Psoas muscle (tissue), 8 donors: ENCODE results near the gene RAVER2. TPM values are rescaled to one million over a fixed set of nuclear protein-coding genes. Genes with fewer than 3 reads are reported as not detected.

Experiments used
- ATAC-seq, 4 donors: fragments of 200-7000 bp; cut with Tn5 transposase; one replicate each; pipeline ENCODE4 v1.9.1; 2020; ENCODE audit warnings: moderate library complexity in 3 of 4, mild to moderate bottlenecking in 2 of 4
- DNase-seq, 2 donors: peaks; one replicate each; pipeline ENCODE4 v3.0.0-alpha.2; 2020
- H3K27ac ChIP-seq: fragments of 200-600 bp; one replicate; pipeline ENCODE4 v1.8.0; 2022
- H3K27me3 ChIP-seq, 3 donors: fragments of 200-600 bp in 1 of 3; one replicate each; pipeline versions ENCODE4 v1.6.1 to v1.8.0; 2013 to 2022; ENCODE audit warnings: low read length in 2 of 3, mild to moderate bottlenecking in 2 of 3, moderate library complexity in 1 of 3; ENCODE audit not compliant: insufficient read depth in 3 of 3
- H3K36me3 ChIP-seq, 2 donors: fragments of 200-600 bp in 1 of 2; one replicate each; pipeline versions ENCODE4 v1.6.1 to v1.8.0; 2013 to 2022; ENCODE audit warnings: low read depth in 1 of 2, mild to moderate bottlenecking in 1 of 2, moderate library complexity in 1 of 2; ENCODE audit not compliant: insufficient read depth in 1 of 2
- H3K4me1 ChIP-seq: fragments of 200-600 bp; one replicate; pipeline ENCODE4 v1.8.0; 2022
- H3K4me3 ChIP-seq: fragments of 200-600 bp; one replicate; pipeline ENCODE4 v1.8.0; 2022; ENCODE audit warnings: mild to moderate bottlenecking
- H3K9me3 ChIP-seq: fragments of 200-600 bp; one replicate; pipeline ENCODE4 v1.8.0; 2022
- WGBS, 3 donors: extraction: QIAGEN DNeasy Blood & Tissue Kit; methylation state at CpG; one replicate each; pipeline versions ENCODE4 v1.1.6 to v1.1.7; 2013; 5-methylcytosine and 5-hydroxymethylcytosine counted together
- intact Hi-C, 2 donors: fragments of 100-400 bp; cut with DNase I; formaldehyde crosslinking; loops; one replicate each; pipeline versions ENCODE4 v1.11.0 to v1.14.2; 2022
- polyA plus RNA-seq, 3 donors: library from polyadenylated mRNA; stranded (reverse); fragments of 200-250 nt; gene quantifications; one replicate each; pipeline ENCODE4 v1.2.3, GENCODE V29; 2013
- total RNA-seq, 4 donors: library from RNA; stranded (reverse); fragmentation: NEBNext Ultra II Directional in 2 of 4; extraction: Animal tissue kit (Norgen Biotek cat#: 25700) in 2 of 4; gene quantifications; one replicate each; pipeline versions ENCODE4 v1.2.1 to v1.2.4, GENCODE V29; 2021 to 2023
- TF ChIP-seq, protein P1 (sequence below): fragments of 200-600 bp; IDR thresholded peaks from one replicate; pipeline ENCODE4 v1.8.0; 2022; ENCODE audit warnings: antibody characterized with exemption
- donor health status: healthy with polysubstance abuse.
- donor health status: DM: no; HTN: no; CAD: no; lungs with moderate emphysema.
- donor health status: Bipolar disorder and iron deficiency.
- donor health status: healthy.
- donor health status: DM: yes; HTN: yes; CAD: no.
- donor health status: DM: no; HTN: no; CAD: no.
- donor health status: DM: no; HTN: no; CAD: no.
- donor health status: DM: yes; HTN: yes; CAD: no.

Gene RAVER2
- total and polyA plus RNA-seq, 7 donors = 1.5 to 12.3 (median 9.0) TPM

- DNase-seq = no peak
- TF ChIP-seq, protein P1, sequence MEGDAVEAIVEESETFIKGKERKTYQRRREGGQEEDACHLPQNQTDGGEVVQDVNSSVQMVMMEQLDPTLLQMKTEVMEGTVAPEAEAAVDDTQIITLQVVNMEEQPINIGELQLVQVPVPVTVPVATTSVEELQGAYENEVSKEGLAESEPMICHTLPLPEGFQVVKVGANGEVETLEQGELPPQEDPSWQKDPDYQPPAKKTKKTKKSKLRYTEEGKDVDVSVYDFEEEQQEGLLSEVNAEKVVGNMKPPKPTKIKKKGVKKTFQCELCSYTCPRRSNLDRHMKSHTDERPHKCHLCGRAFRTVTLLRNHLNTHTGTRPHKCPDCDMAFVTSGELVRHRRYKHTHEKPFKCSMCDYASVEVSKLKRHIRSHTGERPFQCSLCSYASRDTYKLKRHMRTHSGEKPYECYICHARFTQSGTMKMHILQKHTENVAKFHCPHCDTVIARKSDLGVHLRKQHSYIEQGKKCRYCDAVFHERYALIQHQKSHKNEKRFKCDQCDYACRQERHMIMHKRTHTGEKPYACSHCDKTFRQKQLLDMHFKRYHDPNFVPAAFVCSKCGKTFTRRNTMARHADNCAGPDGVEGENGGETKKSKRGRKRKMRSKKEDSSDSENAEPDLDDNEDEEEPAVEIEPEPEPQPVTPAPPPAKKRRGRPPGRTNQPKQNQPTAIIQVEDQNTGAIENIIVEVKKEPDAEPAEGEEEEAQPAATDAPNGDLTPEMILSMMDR = no peak
- Histone ChIP-seq H3K27me3 (no peaks in the 10 kb centered on the region), H3K4me1 (peaks cover 19% of the 10 kb centered on the region), H3K4me3 (no peak overlapping the region), H3K36me3 (peaks cover 6 to 88% of the 10 kb centered on the region in 2 donors), H3K9me3 (no peaks in the 10 kb centered on the region), H3K27ac (no peak overlapping the region)
- WGBS, 3 donors = 83 to 93% (median 91%) methylated on average over 9 of the region's 9 CpGs
- no peak for ATAC-seq
- intact Hi-C loops = loop anchor here in 1 of 2 donors (5.0 kb wide), 1 partner anchor 124 kb away; the partner anchor contains the start of gene JAK1
These were observed 98.8 kb downstream of the RAVER2 start for GRCh38 chr1:64843675-64844074.

- Histone ChIP-seq H3K27ac (no peak overlapping the region), H3K27me3 (no peaks in the 10 kb centered on the region), H3K9me3 (no peaks in the 10 kb centered on the region), H3K4me1 (peaks cover 18% of the 10 kb centered on the region), H3K36me3 (peaks cover 5 to 91% of the 10 kb centered on the region in 2 donors), H3K4me3 (no peak overlapping the region)
- ATAC-seq (no peak), DNase-seq (no peak)
- TF ChIP-seq, protein P1 = no peak
- intact Hi-C loops = loop anchor here in 1 of 2 donors (5.0 kb wide), 1 partner anchor 123 kb away; the partner anchor contains the start of gene JAK1
- 83 to 88% (median 85%) methylated on average over 5 to 7 of the region's 7 CpGs for WGBS, 3 donors
These were observed 99.3 kb downstream of the RAVER2 start for GRCh38 chr1:64844175-64844574.

- ATAC-seq = no peak
- DNase-seq = no peak
- 88 to 93% (median 92%) methylated on average over 7 of the region's 7 CpGs for WGBS, 3 donors
- Histone ChIP-seq H3K36me3 (peaks cover 3 to 91% of the 10 kb centered on the region in 2 donors), H3K4me3 (no peak overlapping the region), H3K4me1 (peaks cover 14% of the 10 kb centered on the region), H3K9me3 (no peaks in the 10 kb centered on the region), H3K27me3 (no peaks in the 10 kb centered on the region), H3K27ac (no peak overlapping the region)
- intact Hi-C loops = loop anchor here in 1 of 2 donors (5.0 kb wide), 1 partner anchor 123 kb away; the partner anchor contains the start of gene JAK1
- TF ChIP-seq, protein P1 = no peak
These were observed 99.7 kb downstream of the RAVER2 start for GRCh38 chr1:64844609-64845008.

DNA sequence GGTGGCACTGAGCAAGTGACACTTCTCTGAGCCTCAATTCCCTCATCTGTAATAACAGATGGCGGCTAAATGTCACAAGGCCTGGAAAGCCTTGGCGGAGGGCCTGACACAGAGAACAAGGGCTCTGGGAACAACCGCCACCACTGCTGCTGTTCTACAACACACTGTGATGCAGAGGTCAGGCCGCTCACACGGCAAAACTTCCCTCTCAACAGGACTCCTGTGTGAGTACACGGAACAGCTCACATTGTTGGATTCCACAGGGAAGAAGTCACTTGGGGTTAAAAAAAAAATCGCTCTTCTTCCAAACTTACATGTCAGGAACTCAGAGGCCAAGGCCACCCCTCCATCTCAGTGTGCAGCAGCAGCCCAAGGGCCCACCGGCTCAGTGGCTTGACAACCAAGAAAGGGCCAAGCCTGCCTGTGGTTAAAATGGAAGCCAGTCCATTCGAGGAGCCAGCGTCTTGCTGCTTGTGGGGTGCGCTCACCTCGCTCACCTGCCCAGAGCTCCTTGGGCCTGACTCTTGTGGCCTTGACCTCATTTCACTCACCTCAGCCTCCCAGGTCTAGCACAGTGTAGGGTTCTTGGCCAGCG lies 101.1 kb downstream of the RAVER2 start:
- Histone ChIP-seq H3K4me3 (no peak overlapping the region), H3K4me1 (peaks cover 4% of the 10 kb centered on the region), H3K27ac (no peak overlapping the region), H3K27me3 (no peaks in the 10 kb centered on the region), H3K36me3 (peaks cover 3 to 98% of the 10 kb centered on the region in 2 donors), H3K9me3 (no peaks in the 10 kb centered on the region)
- intact Hi-C loops = no loop called here
- ATAC-seq (no peak), DNase-seq (no peak)
- whole genome bisulfite sequencing, 3 donors = 82 to 91% (median 90%) methylated on average over 13 of the region's 13 CpGs
- TF ChIP-seq, protein P1 = no peak
